GM19328 (cell line): ENCODE results near the gene PAX5.

ENCODE experiments used
- ATAC-seq: cut with Tn5 transposase; IDR thresholded peaks from one replicate; pipeline ENCODE4 v1.9.1; 2021; ENCODE audit warnings: mild to moderate bottlenecking, moderate library complexity; ENCODE audit not compliant: unreplicated experiment

The PAX5 gene

DNA sequence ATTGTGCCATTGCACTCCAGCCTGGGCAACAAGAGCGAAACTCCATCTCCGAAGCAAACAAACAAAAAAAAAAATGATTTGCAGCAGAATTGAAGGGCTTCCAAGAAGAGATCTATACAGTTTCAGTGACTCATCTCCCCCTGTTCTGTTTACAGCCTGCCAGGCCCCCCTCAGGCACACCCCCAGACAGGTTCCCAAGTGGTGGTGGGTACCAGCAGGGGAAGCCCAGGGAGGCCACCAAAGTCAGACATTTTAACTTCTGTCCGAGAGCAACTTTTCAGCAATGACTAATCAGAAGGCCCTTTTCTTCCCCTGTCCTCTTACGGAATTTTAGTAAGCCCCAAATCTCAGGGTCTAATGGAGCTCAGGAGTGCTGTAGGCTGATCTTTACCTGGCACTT is 98.7 kb downstream of the PAX5 start:
- no peak for ATAC-seq

- ATAC-seq: no peak
These were observed 99.5 kb downstream of the PAX5 start for GRCh38 chr9:36934478-36935065.

- no peak for ATAC-seq
These were observed 100.3 kb downstream of the PAX5 start for GRCh38 chr9:36933676-36934215.

DNA sequence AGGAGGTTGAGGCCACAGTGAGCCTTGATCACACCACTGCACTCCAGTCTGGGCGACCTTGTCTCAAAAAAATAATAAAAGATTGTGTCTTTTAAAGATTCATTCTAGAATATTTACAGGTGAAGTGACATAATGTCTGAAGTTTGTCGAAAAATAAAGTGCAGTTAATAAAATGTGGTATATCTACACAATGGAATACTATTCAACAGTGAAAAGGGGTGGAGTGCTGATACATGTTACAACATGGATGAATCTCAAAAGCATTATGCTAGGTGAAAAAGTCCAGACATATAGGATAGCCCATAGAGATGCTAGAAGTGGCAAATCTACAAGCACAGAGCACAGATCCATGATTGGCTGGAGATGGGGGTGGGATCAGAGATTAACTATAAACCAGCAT is 101.9 kb downstream of the PAX5 start:
- no peak for ATAC-seq

- ATAC-seq: no peak
These were observed 103.1 kb downstream of the PAX5 start for GRCh38 chr9:36930941-36931340.

GRCh38 chr9:36929350-36929675 is 104.8 kb downstream of the PAX5 start:
- ATAC-seq: no peak

DNA sequence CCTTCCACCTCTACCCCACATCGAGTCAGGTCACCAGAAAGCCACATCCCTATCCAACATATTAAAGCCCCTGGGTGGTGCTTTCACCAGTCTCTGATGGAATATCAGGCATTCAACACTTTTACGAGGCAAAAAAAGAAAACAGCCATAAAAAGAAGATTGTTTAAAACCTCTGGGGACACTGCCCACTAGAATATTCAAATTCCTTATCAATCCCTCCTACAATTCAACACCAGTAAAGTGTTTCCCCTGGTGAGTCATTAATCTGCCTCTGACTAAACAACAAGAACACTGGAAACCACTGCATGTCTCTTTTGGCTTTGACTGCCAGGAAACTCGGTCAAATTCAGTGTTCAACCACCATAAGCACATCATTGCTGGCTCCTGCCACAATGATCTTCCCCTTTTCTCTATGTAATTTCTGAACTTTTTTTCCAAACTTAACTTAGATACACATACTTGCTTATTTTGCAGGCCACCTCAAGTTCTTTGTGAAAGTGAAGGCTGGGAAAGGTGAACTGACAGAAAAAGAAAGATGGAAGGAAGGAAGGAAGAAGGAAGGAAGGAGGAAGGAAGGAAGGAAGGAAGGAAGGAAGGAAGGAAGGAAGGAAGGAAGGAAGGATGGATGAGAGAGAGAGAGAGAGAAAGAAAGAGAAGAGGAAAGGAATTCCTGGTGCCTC is 105.3 kb downstream of the PAX5 start:
- ATAC-seq: no peak

DNA sequence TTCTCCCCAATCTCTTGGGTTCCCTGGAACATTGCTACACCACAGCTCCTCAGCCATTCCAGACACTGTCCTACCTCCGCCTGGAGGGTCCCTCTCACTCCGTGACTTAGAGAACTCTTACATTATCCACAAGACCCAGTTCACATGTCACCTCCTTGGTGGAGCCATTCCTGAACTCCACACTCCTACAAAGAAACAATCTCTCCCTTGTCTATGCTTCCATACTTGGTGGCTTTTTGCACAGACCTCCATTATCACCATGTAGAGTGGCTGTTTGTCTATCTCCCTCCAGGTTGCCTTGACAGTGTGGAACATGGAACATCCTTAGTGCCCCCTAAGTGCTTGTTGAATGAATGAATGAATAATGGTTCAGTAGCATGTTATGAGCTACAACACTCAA is 105.9 kb downstream of the PAX5 start:
- no peak for ATAC-seq

DNA sequence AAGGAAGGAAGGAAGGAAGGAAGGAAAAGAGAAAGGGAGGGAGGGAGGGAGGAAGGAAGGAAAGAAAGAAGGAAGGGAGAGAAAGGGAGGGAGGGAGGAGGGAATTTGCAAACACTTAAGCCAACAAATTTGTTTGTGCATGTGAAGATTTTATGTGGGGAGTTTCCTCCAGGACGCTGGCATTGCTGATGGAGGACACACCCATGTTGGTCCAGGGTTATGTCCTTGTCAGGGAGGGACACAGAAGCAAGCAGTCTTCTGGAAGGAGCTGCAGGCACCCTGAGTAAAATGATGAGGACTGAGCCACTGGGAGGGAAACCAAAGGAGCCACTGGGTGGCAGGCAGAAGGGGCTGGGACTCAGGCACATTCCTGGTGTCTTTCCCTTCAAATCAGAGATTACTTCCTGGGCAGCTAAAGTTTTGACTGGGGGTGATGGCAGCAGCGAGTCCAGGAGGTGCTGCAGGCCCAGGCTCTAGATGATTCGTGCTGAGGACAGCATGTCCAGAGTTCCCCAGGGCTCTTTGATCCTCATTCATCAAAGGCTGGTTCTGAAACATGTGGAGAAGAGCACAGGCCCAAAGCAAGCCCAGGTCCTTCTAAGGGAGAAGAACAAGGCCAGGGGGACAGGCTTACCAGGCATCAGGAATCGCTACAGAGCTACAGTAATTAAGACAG is 109.2 kb downstream of the PAX5 start:
- ATAC-seq: no peak

DNA sequence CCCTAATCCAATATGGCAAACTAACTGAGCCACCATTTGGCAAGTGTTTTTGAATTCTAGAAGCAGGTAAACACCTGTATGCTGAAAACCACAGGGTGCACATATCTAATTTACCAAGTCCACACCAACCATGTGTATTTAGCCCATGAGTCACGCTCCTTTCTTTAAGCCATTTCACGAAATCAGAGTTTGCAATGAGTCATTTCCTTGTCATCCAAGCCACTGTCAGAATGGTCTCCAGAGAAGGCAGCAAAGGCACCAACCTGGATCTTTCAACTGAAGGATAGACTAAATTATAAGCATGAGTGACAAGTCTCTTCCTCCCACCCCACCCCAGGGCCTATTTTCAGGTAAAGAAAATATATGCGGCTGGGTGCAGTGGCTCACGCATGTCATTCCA is 110.0 kb downstream of the PAX5 start:
- no peak for ATAC-seq

DNA sequence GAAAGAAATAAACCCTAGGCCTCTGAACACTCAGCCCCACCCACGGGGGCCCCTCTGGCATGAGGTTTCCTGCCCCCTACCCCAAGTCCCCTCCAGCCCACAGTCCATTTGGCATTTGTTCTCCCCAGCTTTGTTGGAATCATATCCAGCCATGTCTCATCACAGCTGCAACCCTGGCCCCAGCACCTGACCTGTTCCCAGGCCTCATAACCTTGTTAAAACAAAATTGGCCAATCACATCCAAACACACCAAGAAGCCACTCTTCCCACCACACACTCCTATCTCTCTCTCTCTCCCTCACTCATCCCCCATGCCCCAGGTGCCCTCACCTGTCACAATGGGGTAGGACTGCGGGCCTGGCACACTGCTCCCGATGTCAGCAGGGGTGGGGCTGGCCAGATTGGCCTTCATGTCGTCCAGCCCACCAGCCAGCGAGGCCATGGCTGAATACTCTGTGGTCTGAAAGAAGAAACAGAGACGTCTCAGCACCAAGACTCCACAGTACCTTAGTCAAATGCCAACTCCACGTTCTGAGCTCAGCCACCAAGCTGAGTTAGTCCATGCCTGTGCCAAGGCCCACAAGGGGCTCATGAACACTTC is 110.9 kb downstream of the PAX5 start:
- ATAC-seq: no peak

- ATAC-seq: no peak
These were observed 111.5 kb downstream of the PAX5 start for GRCh38 chr9:36922548-36922947.

- ATAC-seq: no peak
These were observed 119.9 kb downstream of the PAX5 start for GRCh38 chr9:36914212-36914577.

- ATAC-seq: no peak
These were observed 120.5 kb downstream of the PAX5 start for GRCh38 chr9:36913393-36914211.

- ATAC-seq: no peak
These were observed 121.4 kb downstream of the PAX5 start for GRCh38 chr9:36912620-36913019.

DNA sequence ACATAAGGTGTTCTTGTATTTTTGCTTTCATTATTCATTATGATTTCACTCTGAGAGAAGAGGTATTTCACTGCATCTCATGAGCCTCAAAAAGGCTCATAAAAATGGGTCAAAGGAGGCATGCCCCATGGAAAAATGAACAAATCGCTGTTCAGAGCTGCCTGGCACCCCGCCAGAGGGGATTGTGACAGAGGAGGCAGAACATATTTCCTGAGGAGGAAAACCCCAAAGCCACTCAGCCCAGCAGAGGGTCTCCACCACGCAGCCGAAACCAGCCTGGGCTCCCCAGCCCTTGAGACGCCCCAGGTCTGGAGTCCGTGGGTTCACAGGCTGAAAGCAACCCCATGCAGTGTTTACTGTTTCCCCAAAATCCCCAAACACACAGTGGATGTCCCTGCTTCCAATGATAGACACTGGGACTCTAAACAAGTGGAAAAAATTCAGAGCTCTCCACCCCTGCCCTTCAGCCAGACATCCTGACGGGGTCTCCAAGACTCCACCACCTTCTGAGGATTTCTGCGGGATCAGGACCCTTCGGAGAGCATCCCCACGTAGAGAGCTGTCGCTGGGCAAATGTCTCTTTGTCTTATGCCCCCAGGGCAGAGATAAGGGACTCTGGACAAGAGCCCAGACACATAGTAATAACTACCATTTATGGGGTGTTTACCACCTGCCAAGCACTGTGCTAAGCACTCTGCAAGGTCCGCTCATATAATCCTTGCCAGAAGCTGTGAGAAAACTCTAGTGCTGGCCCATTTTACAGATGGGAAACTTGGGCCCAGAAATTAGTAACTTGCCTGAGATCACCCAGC is 122.3 kb downstream of the PAX5 start:
- no peak for ATAC-seq

DNA sequence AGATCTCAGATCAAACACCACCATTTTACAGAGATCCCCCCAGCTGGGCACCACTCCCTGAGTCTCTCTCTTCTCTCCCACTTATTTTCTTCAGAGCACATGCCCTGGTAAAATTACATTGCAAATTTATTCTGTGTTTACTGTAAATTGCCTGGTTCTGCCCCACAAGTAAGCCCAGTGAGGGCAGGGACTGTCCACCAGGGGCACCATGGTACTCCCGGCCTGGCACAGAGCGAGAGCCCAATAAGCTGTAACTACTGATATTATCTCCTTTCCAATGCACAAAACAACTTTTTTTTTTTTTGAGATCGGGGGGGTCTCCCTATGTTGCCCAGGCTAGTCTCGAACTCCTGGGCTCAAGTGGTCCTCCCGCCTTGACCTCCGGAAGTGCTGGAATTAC is 123.0 kb downstream of the PAX5 start:
- ATAC-seq: no peak

DNA sequence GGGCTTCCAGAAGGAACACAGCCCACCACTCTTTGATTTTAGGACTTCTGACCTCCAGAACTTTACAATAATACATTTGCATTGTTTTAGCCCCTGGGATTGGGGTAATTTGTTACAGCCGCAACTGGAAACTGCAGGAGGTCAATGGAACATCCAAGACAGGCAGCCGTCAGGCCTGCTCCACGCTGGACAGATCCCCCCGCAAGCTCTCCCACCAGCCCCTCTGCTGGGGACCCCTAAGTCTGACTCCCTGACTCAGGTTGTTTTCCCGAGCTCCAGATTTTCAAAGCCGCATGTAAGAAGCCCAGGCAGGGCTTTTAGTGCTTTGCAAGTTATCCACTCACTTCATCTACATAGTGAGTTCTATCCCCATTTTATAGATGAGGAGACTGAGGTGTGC is 127.6 kb downstream of the PAX5 start:
- no peak for ATAC-seq

GRCh38 chr9:36905101-36906066 is 128.7 kb downstream of the PAX5 start:
- ATAC-seq: no peak
